PFSK-1 (cell line): Measurements from ENCODE around the gene FARSB.

Experiments
- FOXP2 ChIP-seq: optimal IDR thresholded peaks from 2 replicates; pipeline ENCODE3; 2011; ENCODE audit warnings: borderline replicate concordance, control low read depth, inconsistent platforms; ENCODE audit not compliant: insufficient read depth; ENCODE audit errors: extremely low read length, extremely low read depth
- POLR2AphosphoS5 ChIP-seq: IDR thresholded peaks from 2 replicates; pipeline ENCODE4 v1.6.1; 2012; ENCODE audit warnings: low read depth, mild to moderate bottlenecking, control low read depth, low read length, moderate library complexity
- SIN3A ChIP-seq: IDR thresholded peaks from 2 replicates; pipeline ENCODE4 v1.6.1; 2012; ENCODE audit warnings: mild to moderate bottlenecking, low read length, moderate library complexity, borderline replicate concordance; ENCODE audit not compliant: insufficient read depth
- TAF1 ChIP-seq: IDR thresholded peaks from 2 replicates; pipeline ENCODE4 v1.6.1; 2012; ENCODE audit warnings: low read length, control low read depth, borderline replicate concordance; ENCODE audit not compliant: insufficient read depth
- TF ChIP-seq, protein P1 (sequence below), 2 experiments: IDR thresholded peaks; 2 replicates each; pipeline versions ENCODE4 v1.6.1 to v1.8.0; 2011 to 2012; ENCODE audit warnings: low read depth in 2 of 2, low read length in 2 of 2, control low read depth in 1 of 2, inconsistent platforms in 1 of 2, mild to moderate bottlenecking in 1 of 2, moderate library complexity in 1 of 2; ENCODE audit not compliant: insufficient read depth in 1 of 2

FARSB gene

DNA sequence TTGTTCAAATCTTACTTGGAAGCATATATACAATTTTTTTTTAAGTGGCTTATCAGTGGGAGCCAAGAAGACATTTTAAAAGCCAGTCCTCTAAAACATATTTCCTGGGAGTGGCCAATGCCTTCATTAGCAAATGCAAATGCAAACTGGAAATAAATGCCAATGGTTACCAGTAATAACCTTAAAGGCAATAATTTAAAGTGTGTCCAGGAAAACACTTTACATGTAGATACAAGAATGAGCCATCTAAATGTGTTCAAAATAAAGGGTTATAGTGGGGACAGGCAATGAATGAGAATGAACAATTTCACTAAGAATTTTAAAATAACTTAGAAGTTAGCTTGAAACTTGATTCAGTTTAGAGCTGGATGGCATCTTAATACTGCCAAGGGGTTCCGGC is 64.2 kb downstream of the FARSB start:
- TF ChIP-seq POLR2AphosphoS5, result no peak
- TF ChIP-seq TAF1, result no peak
- no peak for TF ChIP-seq SIN3A
- TF ChIP-seq FOXP2, result no peak
- TF ChIP-seq, protein P1, sequence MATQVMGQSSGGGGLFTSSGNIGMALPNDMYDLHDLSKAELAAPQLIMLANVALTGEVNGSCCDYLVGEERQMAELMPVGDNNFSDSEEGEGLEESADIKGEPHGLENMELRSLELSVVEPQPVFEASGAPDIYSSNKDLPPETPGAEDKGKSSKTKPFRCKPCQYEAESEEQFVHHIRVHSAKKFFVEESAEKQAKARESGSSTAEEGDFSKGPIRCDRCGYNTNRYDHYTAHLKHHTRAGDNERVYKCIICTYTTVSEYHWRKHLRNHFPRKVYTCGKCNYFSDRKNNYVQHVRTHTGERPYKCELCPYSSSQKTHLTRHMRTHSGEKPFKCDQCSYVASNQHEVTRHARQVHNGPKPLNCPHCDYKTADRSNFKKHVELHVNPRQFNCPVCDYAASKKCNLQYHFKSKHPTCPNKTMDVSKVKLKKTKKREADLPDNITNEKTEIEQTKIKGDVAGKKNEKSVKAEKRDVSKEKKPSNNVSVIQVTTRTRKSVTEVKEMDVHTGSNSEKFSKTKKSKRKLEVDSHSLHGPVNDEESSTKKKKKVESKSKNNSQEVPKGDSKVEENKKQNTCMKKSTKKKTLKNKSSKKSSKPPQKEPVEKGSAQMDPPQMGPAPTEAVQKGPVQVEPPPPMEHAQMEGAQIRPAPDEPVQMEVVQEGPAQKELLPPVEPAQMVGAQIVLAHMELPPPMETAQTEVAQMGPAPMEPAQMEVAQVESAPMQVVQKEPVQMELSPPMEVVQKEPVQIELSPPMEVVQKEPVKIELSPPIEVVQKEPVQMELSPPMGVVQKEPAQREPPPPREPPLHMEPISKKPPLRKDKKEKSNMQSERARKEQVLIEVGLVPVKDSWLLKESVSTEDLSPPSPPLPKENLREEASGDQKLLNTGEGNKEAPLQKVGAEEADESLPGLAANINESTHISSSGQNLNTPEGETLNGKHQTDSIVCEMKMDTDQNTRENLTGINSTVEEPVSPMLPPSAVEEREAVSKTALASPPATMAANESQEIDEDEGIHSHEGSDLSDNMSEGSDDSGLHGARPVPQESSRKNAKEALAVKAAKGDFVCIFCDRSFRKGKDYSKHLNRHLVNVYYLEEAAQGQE (IDR thresholded peaks at IDR 0.05; ENCODE audit: insufficient read depth in 1 of 2, low read depth in 2 of 2, low read length in 2 of 2), result no peak

DNA sequence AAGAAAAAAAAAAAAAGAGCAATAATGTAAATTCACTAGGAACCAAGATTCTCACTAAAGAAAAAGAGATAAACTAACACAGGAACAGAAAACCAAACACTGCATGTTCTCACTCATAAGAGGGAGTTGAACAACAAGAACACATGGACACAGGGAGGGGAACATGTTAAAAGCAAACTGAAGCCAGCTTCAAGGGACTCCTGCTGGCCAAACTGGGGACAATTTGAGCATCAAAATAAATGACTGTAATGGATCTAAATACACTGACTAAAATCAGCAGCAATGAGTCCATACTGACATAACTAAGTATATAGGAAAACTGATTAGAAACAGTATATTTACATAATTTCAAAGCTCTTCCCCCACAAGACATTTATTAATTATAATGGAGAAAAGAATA is 73.0 kb downstream of the FARSB start:
- TF ChIP-seq FOXP2 (no peak), TAF1 (no peak)

DNA sequence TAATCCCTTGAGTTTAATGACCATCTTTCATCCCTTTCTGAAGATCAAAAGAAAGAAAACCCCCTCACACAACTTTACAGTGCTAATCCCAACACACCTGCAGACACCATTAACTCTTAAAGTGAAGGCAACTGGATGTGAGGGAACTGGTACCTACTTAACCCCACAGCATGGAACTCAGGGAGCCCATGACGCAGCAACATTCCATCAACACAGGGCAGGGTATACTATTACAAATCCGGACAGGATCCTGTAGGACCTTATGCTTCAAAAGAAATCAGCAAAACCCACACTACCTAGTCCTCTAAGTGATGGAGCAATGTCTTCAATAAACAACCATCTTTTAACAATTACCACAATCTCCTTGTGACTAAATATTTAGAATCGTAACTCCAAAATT is 78.6 kb downstream of the FARSB start:
- TF ChIP-seq TAF1 (no peak), SIN3A (no peak), FOXP2 (no peak), POLR2AphosphoS5 (no peak)
- TF ChIP-seq, protein P1 (IDR thresholded peaks at IDR 0.05; ENCODE audit: insufficient read depth in 1 of 2, low read depth in 2 of 2, low read length in 2 of 2), result no peak

DNA sequence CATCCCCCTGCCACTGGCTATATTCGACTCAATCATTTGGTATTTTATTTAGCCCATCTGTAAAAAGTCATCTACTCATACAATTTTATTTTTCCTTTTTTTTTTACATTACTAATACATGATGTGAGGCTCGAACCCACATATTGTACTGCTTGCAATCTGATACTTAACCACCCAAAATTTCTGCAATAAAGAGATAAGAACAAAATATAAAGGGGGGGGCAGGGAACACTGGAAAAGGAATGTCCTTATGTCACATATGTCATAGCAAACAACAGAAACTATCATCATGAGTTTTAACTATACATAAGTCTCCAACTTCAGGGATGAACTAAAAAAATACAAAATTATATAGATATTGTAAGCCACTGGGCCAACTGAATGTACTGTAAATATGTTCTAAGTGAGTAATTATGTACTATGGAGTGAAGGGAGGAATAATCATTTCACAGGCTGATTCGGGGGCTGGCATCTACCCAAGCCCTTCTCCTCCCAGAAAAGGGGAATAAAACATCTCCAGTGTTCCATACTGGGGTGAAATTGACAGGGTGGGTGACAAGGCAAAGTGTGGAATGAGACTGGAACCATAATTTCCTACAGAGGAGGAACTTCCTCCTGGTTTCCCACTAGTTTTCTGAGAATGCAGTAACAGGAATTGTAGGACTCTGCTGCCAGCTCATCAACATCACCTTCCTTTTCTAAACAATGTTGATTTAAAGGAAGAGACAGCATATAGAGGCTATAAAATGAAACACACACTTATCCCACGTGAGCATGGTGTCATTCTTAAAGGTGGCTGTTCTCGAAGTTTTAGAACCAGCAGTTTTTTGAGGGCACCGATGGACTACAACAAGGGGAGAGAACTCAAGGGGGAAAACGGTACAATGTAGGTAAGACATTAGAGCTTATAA is 79.5 kb downstream of the FARSB start:
- TF ChIP-seq SIN3A, result no peak
- TF ChIP-seq FOXP2, result no peak
- TF ChIP-seq TAF1, result no peak
- TF ChIP-seq, protein P1 (IDR thresholded peaks at IDR 0.05; ENCODE audit: insufficient read depth in 1 of 2, low read depth in 2 of 2, low read length in 2 of 2), result no peak
- TF ChIP-seq POLR2AphosphoS5, result no peak

DNA sequence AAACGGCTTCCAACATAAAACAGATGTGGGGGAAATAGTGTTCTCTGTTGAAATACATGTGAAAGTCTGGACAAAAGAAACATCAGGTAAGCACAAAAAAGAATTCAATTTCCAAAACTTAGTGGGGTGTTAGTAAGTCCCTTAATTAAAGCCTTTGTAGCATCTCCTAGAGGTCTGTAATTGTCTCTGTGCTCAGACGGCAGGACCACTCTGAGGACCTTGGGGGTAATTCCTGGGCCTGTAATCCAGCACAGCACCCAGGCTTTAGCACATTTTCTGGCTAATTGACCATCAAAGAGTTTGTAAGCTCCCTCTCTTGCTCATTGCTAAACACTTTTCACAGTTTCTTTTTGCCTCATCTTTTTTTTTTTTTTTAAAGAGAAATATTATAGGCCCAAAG is 80.3 kb downstream of the FARSB start:
- TF ChIP-seq FOXP2, result no peak

DNA sequence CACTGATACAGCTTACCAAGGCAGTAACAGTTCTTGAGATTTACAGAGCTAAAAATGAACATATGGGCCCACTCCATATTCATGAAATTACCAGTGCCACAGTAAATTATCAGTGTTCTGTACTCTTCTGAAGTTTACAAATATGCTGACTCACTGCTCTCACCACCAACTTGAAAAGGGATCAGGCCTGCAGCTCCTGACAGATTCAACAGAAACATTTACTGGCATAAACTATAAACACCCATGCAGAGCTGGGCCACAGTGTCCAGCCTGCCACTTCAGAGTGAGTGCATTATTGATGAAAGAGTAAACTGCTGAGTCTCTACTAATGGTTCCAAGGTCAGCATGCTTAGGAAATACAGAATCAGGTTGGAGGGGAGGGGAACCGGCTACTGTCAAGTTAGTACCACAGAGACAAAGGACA is 83.1 kb downstream of the FARSB start:
- TF ChIP-seq TAF1 (no peak), POLR2AphosphoS5 (no peak), FOXP2 (no peak), SIN3A (no peak)
- TF ChIP-seq, protein P1 (IDR thresholded peaks at IDR 0.05; ENCODE audit: insufficient read depth in 1 of 2, low read depth in 2 of 2, low read length in 2 of 2), result no peak
